ENCODE results near the gene CAMK2N1. TPM values are rescaled to one million over a fixed set of nuclear protein-coding genes. Genes with fewer than 3 reads are reported as not detected.

CAMK2N1 gene
- total and polyA plus RNA-seq, 12 donors = 0.89 to 68.7 (median 32.6) TPM

- H3K4me3 ChIP-seq = no peak overlapping the region
- H3K9me3 ChIP-seq (replicated peaks in 1 of 3) = no peaks in the 10 kb centered on the region
- TF ChIP-seq POLR2A (IDR thresholded peaks at IDR 0.05) = no peak
- TF ChIP-seq, protein P1, sequence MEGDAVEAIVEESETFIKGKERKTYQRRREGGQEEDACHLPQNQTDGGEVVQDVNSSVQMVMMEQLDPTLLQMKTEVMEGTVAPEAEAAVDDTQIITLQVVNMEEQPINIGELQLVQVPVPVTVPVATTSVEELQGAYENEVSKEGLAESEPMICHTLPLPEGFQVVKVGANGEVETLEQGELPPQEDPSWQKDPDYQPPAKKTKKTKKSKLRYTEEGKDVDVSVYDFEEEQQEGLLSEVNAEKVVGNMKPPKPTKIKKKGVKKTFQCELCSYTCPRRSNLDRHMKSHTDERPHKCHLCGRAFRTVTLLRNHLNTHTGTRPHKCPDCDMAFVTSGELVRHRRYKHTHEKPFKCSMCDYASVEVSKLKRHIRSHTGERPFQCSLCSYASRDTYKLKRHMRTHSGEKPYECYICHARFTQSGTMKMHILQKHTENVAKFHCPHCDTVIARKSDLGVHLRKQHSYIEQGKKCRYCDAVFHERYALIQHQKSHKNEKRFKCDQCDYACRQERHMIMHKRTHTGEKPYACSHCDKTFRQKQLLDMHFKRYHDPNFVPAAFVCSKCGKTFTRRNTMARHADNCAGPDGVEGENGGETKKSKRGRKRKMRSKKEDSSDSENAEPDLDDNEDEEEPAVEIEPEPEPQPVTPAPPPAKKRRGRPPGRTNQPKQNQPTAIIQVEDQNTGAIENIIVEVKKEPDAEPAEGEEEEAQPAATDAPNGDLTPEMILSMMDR (IDR thresholded peaks at IDR 0.05) = no peak
- H3K27me3 ChIP-seq = no peaks in the 10 kb centered on the region
- DNase-seq = no peak
- WGBS, 4 donors = 19 to 35% (median 29%) methylated on average over 4 of the region's 4 CpGs
- no peaks in the 10 kb centered on the region for H3K36me3 ChIP-seq (replicated peaks in 1 of 2)
- H3K4me1 ChIP-seq (replicated peaks in 1 of 2) = peaks cover 13 to 14% of the 10 kb centered on the region in 2 donors
- intact Hi-C loops (cut with DNase I) = no loop called here
- peak overlapping the region in 1 of 5 donors; percentile 96 for H3K27ac ChIP-seq
Measured at GRCh38 chr1:20487236-20487590, 1.2 kb upstream of the CAMK2N1 start.

GRCh38 chr1:20486457-20487235, 636 bp upstream of the CAMK2N1 start:
- Histone ChIP-seq H3K27me3 (no peaks in the 10 kb centered on the region), H3K27ac (peak overlapping the region; percentile 60 to 96 (median 85)), H3K36me3 (replicated peaks in 1 of 2) (no peaks in the 10 kb centered on the region), H3K4me3 (peak overlapping the region in 2 of 4 donors; percentile 78 to 89), H3K9me3 (replicated peaks in 1 of 3) (no peaks in the 10 kb centered on the region), H3K4me1 (replicated peaks in 1 of 2) (peaks cover 13 to 14% of the 10 kb centered on the region in 2 donors)
- 1 to 4% (median 2%) methylated on average over 9 to 51 of the region's 51 CpGs for WGBS, 4 donors
- DNase-seq = peak; percentile 85 to 90 (median 88)
- intact Hi-C loops (cut with DNase I) = no loop called here
- TF ChIP-seq POLR2A (IDR thresholded peaks at IDR 0.05) = peak in 1 of 2 donors; percentile 55
- TF ChIP-seq, protein P1 (IDR thresholded peaks at IDR 0.05) = peak in 1 of 6 experiments; percentile 1

DNA sequence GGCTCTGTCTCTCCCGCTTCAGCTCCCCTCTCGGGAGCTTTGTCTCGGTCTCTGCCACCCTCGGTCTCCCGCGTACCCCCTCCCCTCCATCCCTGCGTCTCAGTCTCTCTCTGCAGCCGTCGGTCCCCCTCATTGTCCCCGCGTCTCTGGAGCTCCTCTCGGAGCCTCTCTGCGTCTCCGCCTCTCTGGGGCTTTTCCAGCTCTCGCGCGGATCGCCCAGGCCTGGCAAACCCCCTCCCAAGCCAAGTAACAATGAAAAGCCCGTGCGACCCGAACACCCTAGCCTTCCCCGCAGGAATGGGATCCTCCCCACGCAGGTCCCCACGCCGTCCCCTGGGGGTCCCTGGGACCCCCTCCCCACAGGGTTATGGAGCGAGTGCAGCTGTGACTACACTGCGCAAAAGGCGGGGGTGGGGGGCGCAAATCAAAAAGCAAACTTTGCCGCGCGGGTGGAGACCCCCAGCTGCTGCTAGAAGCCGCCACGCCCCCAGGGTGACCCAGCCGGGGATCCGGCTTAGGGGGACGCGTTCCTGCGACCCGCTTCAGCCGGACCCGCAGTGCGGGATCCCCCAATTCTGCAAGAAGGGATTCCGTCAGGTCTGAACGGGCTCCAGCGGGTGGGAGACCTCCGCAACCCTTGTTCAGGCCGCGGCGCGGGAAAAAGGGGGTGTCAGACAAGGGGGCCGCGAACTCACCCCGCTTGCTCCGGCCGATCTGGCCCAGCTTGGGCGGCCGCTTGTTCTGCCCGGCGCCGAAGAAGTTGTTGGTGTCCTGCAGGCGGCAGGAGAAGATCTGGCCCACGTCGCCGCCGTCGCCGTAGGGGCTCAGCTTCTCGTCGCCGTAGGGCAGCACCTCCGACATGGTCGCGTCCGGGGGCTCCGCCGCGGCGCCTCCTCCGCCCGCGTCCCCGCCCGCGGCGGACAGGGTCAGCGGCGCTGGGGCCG, 1.2 kb downstream of the CAMK2N1 start:
- Histone ChIP-seq H3K36me3 (replicated peaks in 1 of 2) (no peaks in the 10 kb centered on the region), H3K9me3 (replicated peaks in 1 of 3) (no peaks in the 10 kb centered on the region), H3K4me3 (peak overlapping the region; percentile 17 to 89 (median 64)), H3K4me1 (replicated peaks in 1 of 2) (peaks cover 13 to 14% of the 10 kb centered on the region in 2 donors), H3K27ac (peak overlapping the region in 4 of 5 donors; percentile 56 to 96 (median 74)), H3K27me3 (no peaks in the 10 kb centered on the region)
- intact Hi-C loops (cut with DNase I) = no loop called here
- TF ChIP-seq, protein P1 (IDR thresholded peaks at IDR 0.05) = no peak
- no peak for TF ChIP-seq POLR2A (IDR thresholded peaks at IDR 0.05)
- peak in 6 of 7 donors; percentile 36 to 74 (median 45) for DNase-seq
- WGBS, 4 donors = 1 to 3% (median 2%) methylated on average over 32 to 89 of the region's 89 CpGs

All from adrenal gland (tissue), 12 donors.